Sigmoid colon (tissue), 7 donors: Measurements from ENCODE around the gene MED16. TPM values are rescaled to one million over a fixed set of nuclear protein-coding genes. Genes with fewer than 3 reads are reported as not detected.

Source experiments
- DNase-seq: peaks from one replicate; pipeline ENCODE4 v3.0.0-alpha.2; 2019
- H3K27ac ChIP-seq, 4 donors: fragments of 200-600 bp; sonication (generic); one replicate each; pipeline ENCODE4 v1.5.1; 2016 to 2019; ENCODE audit warnings: mild to moderate bottlenecking in 1 of 4
- H3K27me3 ChIP-seq, 3 donors: fragments of 200-600 bp; sonication (generic); one replicate each; pipeline ENCODE4 v1.5.1; 2019; ENCODE audit warnings: mild to moderate bottlenecking in 1 of 3
- H3K36me3 ChIP-seq, 4 donors: fragments of 200-600 bp; sonication (generic); one replicate each; pipeline ENCODE4 v1.5.1; 2016 to 2019
- H3K4me1 ChIP-seq, 4 donors: fragments of 200-600 bp; sonication (generic); one replicate each; pipeline ENCODE4 v1.5.1; 2017 to 2019
- H3K4me3 ChIP-seq, 4 donors: fragments of 200-600 bp; sonication (generic); one replicate each; pipeline ENCODE4 v1.5.1; 2017 to 2019; ENCODE audit warnings: mild to moderate bottlenecking in 2 of 4, moderate library complexity in 1 of 4
- H3K9me3 ChIP-seq, 4 donors: fragments of 200-600 bp in 3 of 4; sonication (generic) in 3 of 4; one replicate each; pipeline versions ENCODE4 v1.5.1 to v1.6.1; 2013 to 2019
- CTCF ChIP-seq, 4 experiments: fragments of 450-650 bp in 3 of 4; fragments of 200-600 bp in 1 of 4; IDR thresholded peaks; one replicate each; pipeline ENCODE4 v1.5.1; 2016 to 2019; ENCODE audit warnings: antibody characterized with exemption in 4 of 4, mild to moderate bottlenecking in 3 of 4, moderate library complexity in 2 of 4
- EP300 ChIP-seq, 4 donors: sonication (generic); formaldehyde crosslinking; IDR thresholded peaks; one replicate each; pipeline ENCODE4 v1.6.1; 2017; ENCODE audit warnings: antibody characterized with exemption in 4 of 4
- POLR2A ChIP-seq, 2 donors: fragments of 450-650 bp; IDR thresholded peaks; one replicate each; pipeline ENCODE4 v1.6.1; 2016; ENCODE audit warnings: antibody characterized with exemption in 2 of 2, mild to moderate bottlenecking in 2 of 2, moderate library complexity in 2 of 2
- POLR2AphosphoS5 ChIP-seq, 4 donors: sonication (generic); formaldehyde crosslinking; IDR thresholded peaks; one replicate each; pipeline ENCODE4 v1.6.1; 2017; ENCODE audit warnings: antibody characterized with exemption in 4 of 4
- WGBS, 2 donors: extraction: QIAGEN DNeasy Blood & Tissue Kit; methylation state at CpG; one replicate each; pipeline ENCODE4 v1.1.7; 2013; 5-methylcytosine and 5-hydroxymethylcytosine counted together
- intact Hi-C: fragments of 100-400 bp; cut with DNase I; formaldehyde crosslinking; loops from one replicate; pipeline ENCODE4 v1.15.1; 2023
- polyA plus RNA-seq, 3 donors: library from polyadenylated mRNA; stranded (reverse); fragments of 200-250 nt; gene quantifications; one replicate each; pipeline ENCODE4 v1.2.3, GENCODE V29; 2013
- total RNA-seq, 4 donors: library from RNA; depleted of rRNA; stranded (reverse); fragments of >200 nt; gene quantifications; one replicate each; pipeline ENCODE4 v1.1.0, GENCODE V29; 2016
- donor health status: healthy with polysubstance abuse.
- donor health status: Bipolar disorder and iron deficiency.
- donor health status: healthy.

Gene MED16
- total and polyA plus RNA-seq, 7 donors: 22.4 to 62.5 (median 33.2) TPM

GRCh38 chr19:869245-870177 lies 23.5 kb downstream of the MED16 start:
- WGBS, 2 donors: 76% methylated on average over 29 of the region's 29 CpGs
- intact Hi-C loops: no loop called here
- peak; percentile 96 for DNase-seq
- peaks cover 0 to 43% (median 41%) of the 10 kb centered on the region in 4 donors for H3K4me1 ChIP-seq
- no peaks in the 10 kb centered on the region for H3K27me3 ChIP-seq
- peak overlapping the region; percentile 78 to 87 (median 84) for H3K27ac ChIP-seq
- H3K4me3 ChIP-seq: no peak overlapping the region
- no peaks in the 10 kb centered on the region for H3K9me3 ChIP-seq
- H3K36me3 ChIP-seq: peaks cover 9 to 49% (median 12%) of the 10 kb centered on the region in 4 donors
- TF ChIP-seq POLR2A (IDR thresholded peaks at IDR 0.05) (no peak), EP300 (IDR thresholded peaks at IDR 0.05) (peak in 1 of 4 donors; percentile 57), POLR2AphosphoS5 (IDR thresholded peaks at IDR 0.05) (peak in 3 of 4 donors; percentile 28 to 76 (median 30))

- Histone ChIP-seq H3K4me3 (no peak overlapping the region), H3K9me3 (no peaks in the 10 kb centered on the region), H3K27ac (peak overlapping the region; percentile 78 to 87 (median 84)), H3K36me3 (peaks cover 6 to 40% (median 10%) of the 10 kb centered on the region in 4 donors), H3K4me1 (peaks cover 0 to 48% (median 43%) of the 10 kb centered on the region in 4 donors), H3K27me3 (no peaks in the 10 kb centered on the region)
- intact Hi-C loops: no loop called here
- no peak for DNase-seq
- TF ChIP-seq EP300 (IDR thresholded peaks at IDR 0.05) (no peak), POLR2A (IDR thresholded peaks at IDR 0.05) (no peak), POLR2AphosphoS5 (IDR thresholded peaks at IDR 0.05) (no peak), CTCF (IDR thresholded peaks at IDR 0.05) (no peak)
- WGBS, 2 donors: 92 to 93% methylated on average over 34 of the region's 34 CpGs
These were observed 24.3 kb downstream of the MED16 start for GRCh38 chr19:868458-869244.

- TF ChIP-seq CTCF (IDR thresholded peaks at IDR 0.05): no peak
- TF ChIP-seq EP300 (IDR thresholded peaks at IDR 0.05): no peak
- no peak for TF ChIP-seq POLR2A (IDR thresholded peaks at IDR 0.05)
- TF ChIP-seq POLR2AphosphoS5 (IDR thresholded peaks at IDR 0.05): peak in 1 of 4 donors; percentile 1
- Histone ChIP-seq H3K9me3 (no peaks in the 10 kb centered on the region), H3K27ac (peak overlapping the region in 3 of 4 donors; percentile 84 to 87 (median 85)), H3K36me3 (peaks cover 5 to 36% (median 9%) of the 10 kb centered on the region in 4 donors), H3K4me1 (peaks cover 0 to 55% (median 47%) of the 10 kb centered on the region in 4 donors), H3K4me3 (no peak overlapping the region), H3K27me3 (peaks cover 0 to 2% (median 0%) of the 10 kb centered on the region in 3 donors)
- 92 to 95% methylated on average over 39 of the region's 39 CpGs for WGBS, 2 donors
- DNase-seq: no peak
- intact Hi-C loops: no loop called here
These were observed 25.0 kb downstream of the MED16 start for GRCh38 chr19:867855-868457.

- Histone ChIP-seq H3K4me1 (peaks cover 0 to 57% (median 49%) of the 10 kb centered on the region in 4 donors), H3K27ac (peak overlapping the region in 2 of 4 donors; percentile 84 to 87), H3K9me3 (no peaks in the 10 kb centered on the region), H3K27me3 (peaks cover 0 to 8% (median 0%) of the 10 kb centered on the region in 3 donors), H3K4me3 (no peak overlapping the region), H3K36me3 (peaks cover 5 to 33% (median 9%) of the 10 kb centered on the region in 4 donors)
- WGBS, 2 donors: 87% methylated on average over 16 of the region's 16 CpGs
- no peak for DNase-seq
- TF ChIP-seq POLR2AphosphoS5 (IDR thresholded peaks at IDR 0.05) (no peak), EP300 (IDR thresholded peaks at IDR 0.05) (no peak), CTCF (IDR thresholded peaks at IDR 0.05) (no peak), POLR2A (IDR thresholded peaks at IDR 0.05) (no peak)
- intact Hi-C loops: no loop called here
These were observed 25.6 kb downstream of the MED16 start for GRCh38 chr19:867301-867793.
